SK-N-SH (cell line): ENCODE data around the gene SIAH1. TPM values are rescaled to one million over a fixed set of nuclear protein-coding genes. Genes with fewer than 3 reads are reported as not detected.
"Not testable (repeated sequence)": the region's sequence is repeated elsewhere in the genome, so short reads cannot be mapped to it uniquely, and the experiment has no call there.

ENCODE experiments used
- CTCF ChIA-PET: fragments of 300-600, 350-600 bp; formaldehyde crosslinking; extraction: SDS; loops from one replicate; lab custom pipeline; 2021; lab: Yijun Ruan, JAX
- POLR2A ChIA-PET: fragments of 350-600 bp; sonication (Branson Sonifier 250); formaldehyde crosslinking; extraction: SDS; loops from one replicate; lab custom pipeline; 2020; ENCODE audit warnings: antibody characterized with exemption, inconsistent platforms; lab: Yijun Ruan, JAX
- DNase-seq: peaks from one replicate; pipeline ENCODE4 v3.0.0; 2012
- H2AFZ ChIP-seq: fragments of 200-600 bp; sonication (generic); 2 replicates; pipeline ENCODE4 v1.8.1; 2016; ENCODE audit warnings: antibody characterized with exemption, mild to moderate bottlenecking, low read depth
- H3F3A ChIP-seq: fragments of 200-600 bp; sonication (generic); replicated peaks from 2 replicates; pipeline ENCODE3; 2016; ENCODE audit warnings: antibody characterized with exemption, mild to moderate bottlenecking; ENCODE audit not compliant: insufficient read depth
- H3K27ac ChIP-seq, 2 experiments: fragments of 200-500 bp in 1 of 2; fragments of 200-600 bp in 1 of 2; sonication (Bioruptor generic) in 1 of 2; sonication (generic), shearing (Covaris generic) in 1 of 2; 2 replicates each; pipeline versions ENCODE4 v1.5.1 to v1.6.1; 2014 to 2016; ENCODE audit warnings: low read depth in 2 of 2, inconsistent platforms in 1 of 2, low read length in 1 of 2, mild to moderate bottlenecking in 1 of 2, mixed read lengths in 1 of 2
- H3K27me3 ChIP-seq: fragments of 200-600 bp; sonication (generic), shearing (Covaris generic); 2 replicates; pipeline ENCODE4 v1.6.1; 2016; ENCODE audit warnings: mixed run types; ENCODE audit not compliant: insufficient read depth
- H3K36me3 ChIP-seq, 2 experiments: fragments of 200-500 bp in 1 of 2; fragments of 200-600 bp in 1 of 2; sonication (Bioruptor generic) in 1 of 2; sonication (generic) in 1 of 2; replicated peaks in 1 of 2; 2 replicates each; pipeline versions ENCODE3 to v1.5.1; 2014 to 2016; ENCODE audit warnings: low read length in 1 of 2, mild to moderate bottlenecking in 1 of 2; ENCODE audit not compliant: insufficient read depth in 2 of 2, control insufficient read depth in 1 of 2
- H3K4me1 ChIP-seq, 2 experiments: fragments of 200-500 bp in 1 of 2; fragments of 200-600 bp in 1 of 2; sonication (Bioruptor generic) in 1 of 2; sonication (generic), shearing (Covaris generic) in 1 of 2; 2 replicates each; pipeline versions ENCODE4 v1.5.1 to v1.6.1; 2014 to 2016; ENCODE audit warnings: low read depth in 1 of 2, low read length in 1 of 2, mixed run types in 1 of 2; ENCODE audit not compliant: insufficient read depth in 2 of 2, control insufficient read depth in 1 of 2
- H3K4me2 ChIP-seq: fragments of 200-600 bp; sonication (generic), shearing (Covaris generic); 2 replicates; pipeline ENCODE4 v1.6.1; 2017; ENCODE audit warnings: mixed run types
- H3K4me3 ChIP-seq, 2 experiments: fragments of 200-500 bp in 1 of 2; fragments of 200-600 bp in 1 of 2; sonication (Bioruptor generic) in 1 of 2; sonication (generic), shearing (Covaris generic) in 1 of 2; 2 replicates each; pipeline versions ENCODE4 v1.5.1 to v1.8.1; 2014 to 2016; ENCODE audit warnings: low read depth in 2 of 2, inconsistent platforms in 1 of 2, low read length in 1 of 2, mild to moderate bottlenecking in 1 of 2, mixed read lengths in 1 of 2, moderate library complexity in 1 of 2
- H3K79me2 ChIP-seq: fragments of 200-600 bp; sonication (generic); 2 replicates; pipeline ENCODE4 v1.8.1; 2017; ENCODE audit warnings: mild to moderate bottlenecking; ENCODE audit not compliant: insufficient read depth
- H3K9ac ChIP-seq: fragments of 200-600 bp; sonication (generic); 2 replicates; pipeline ENCODE4 v1.6.1; 2017; ENCODE audit warnings: mixed run types
- H3K9me2 ChIP-seq: fragments of 200-600 bp; sonication (generic); 2 replicates; pipeline ENCODE4 v1.6.1; 2017; ENCODE audit warnings: mixed run types
- H3K9me3 ChIP-seq: fragments of 200-600 bp; sonication (generic); 2 replicates; pipeline ENCODE4 v1.6.1; 2017; ENCODE audit warnings: mixed run types, mild to moderate bottlenecking, moderate library complexity
- H4K20me1 ChIP-seq: fragments of 200-600 bp; sonication (generic); 2 replicates; pipeline ENCODE4 v1.6.1; 2017; ENCODE audit warnings: mild to moderate bottlenecking, mixed run types; ENCODE audit not compliant: insufficient read depth
- CHD2 ChIP-seq: fragments of 150-350 bp; IDR thresholded peaks from 2 replicates; pipeline ENCODE4 v1.6.1; 2018; ENCODE audit warnings: low read length; ENCODE audit not compliant: partially characterized antibody
- CTCF ChIP-seq: fragments of 200-600 bp; sonication (generic); IDR thresholded peaks from 2 replicates; pipeline ENCODE4 v1.6.1; 2017; ENCODE audit warnings: antibody characterized with exemption, mild to moderate bottlenecking, moderate library complexity
- ELF1 ChIP-seq: IDR thresholded peaks from 2 replicates; pipeline ENCODE4 v1.4.0; 2012
- EP300 ChIP-seq, 2 experiments: IDR thresholded peaks; 2 replicates each; pipeline versions ENCODE4 v1.4.0 to v1.6.1; 2012; ENCODE audit warnings: borderline replicate concordance in 1 of 2, low read depth in 1 of 2, low read length in 1 of 2
- FOSL2 ChIP-seq: IDR thresholded peaks from 2 replicates; pipeline ENCODE4 v1.4.0; 2012; ENCODE audit warnings: low read depth, mild to moderate bottlenecking, moderate library complexity, borderline replicate concordance
- FOXJ3 ChIP-seq: sonication (generic); formaldehyde crosslinking; IDR thresholded peaks from 2 replicates; pipeline ENCODE4 v1.5.1; 2020; ENCODE audit warnings: mild to moderate bottlenecking, missing genetic modification reagents
- GABPA ChIP-seq: IDR thresholded peaks from 2 replicates; pipeline ENCODE4 v1.4.0; 2012; ENCODE audit warnings: low read depth, mild to moderate bottlenecking
- GATA2 ChIP-seq: sonication (generic); formaldehyde crosslinking; IDR thresholded peaks from 2 replicates; pipeline ENCODE4 v1.5.0; 2020; ENCODE audit warnings: mild to moderate bottlenecking, missing genetic modification reagents
- MAX ChIP-seq: IDR thresholded peaks from 2 replicates; pipeline ENCODE4 v1.4.0; 2012; ENCODE audit warnings: low read depth
- PBX3 ChIP-seq: IDR thresholded peaks from 2 replicates; pipeline ENCODE4; 2012
- POLR2AphosphoS5 ChIP-seq: IDR thresholded peaks from 2 replicates; pipeline ENCODE4 v1.6.1; 2012; ENCODE audit warnings: low read depth, low read length
- REST ChIP-seq: IDR thresholded peaks from 2 replicates; pipeline ENCODE4 v1.6.1; 2012; ENCODE audit warnings: mild to moderate bottlenecking, low read depth, low read length, moderate library complexity
- RFX5 ChIP-seq: IDR thresholded peaks from 2 replicates; pipeline ENCODE4 v1.6.1; 2012; ENCODE audit warnings: mild to moderate bottlenecking, improper control_type of control experiment, low read length
- RXRA ChIP-seq: IDR thresholded peaks from 2 replicates; pipeline ENCODE4 v1.4.0; 2012; ENCODE audit warnings: low read depth, mild to moderate bottlenecking, borderline replicate concordance
- SIN3A ChIP-seq: IDR thresholded peaks from 2 replicates; pipeline ENCODE4 v1.6.1; 2012; ENCODE audit warnings: low read depth, mild to moderate bottlenecking, low read length, moderate library complexity, borderline replicate concordance
- SMC3 ChIP-seq: IDR thresholded peaks from 2 replicates; pipeline ENCODE4 v1.6.1; 2012; ENCODE audit warnings: low read depth, low read length, improper control_type of control experiment
- TCF12 ChIP-seq: IDR thresholded peaks from 2 replicates; pipeline ENCODE4 v1.4.0; 2012
- USF1 ChIP-seq: IDR thresholded peaks from 2 replicates; pipeline ENCODE4 v1.4.0; 2012; ENCODE audit warnings: low read depth, borderline replicate concordance
- WGBS: methylation state at CpG from one replicate; pipeline ENCODE4 v1.1.6; 2017; ENCODE audit warnings: low lambda C conversion rate; 5-methylcytosine and 5-hydroxymethylcytosine counted together
- polyA plus RNA-seq, 3 experiments: library from polyadenylated mRNA; depleted of rRNA; stranded (reverse); fragments of >200 nt; gene quantifications; 2 replicates each; pipeline ENCODE4 v1.2.3, GENCODE V29; 2012

SIAH1 gene
- polyA plus RNA-seq, 1 of the 3 experiments (the other 2 are of a cell fraction), result 15.4 TPM

GRCh38 chr16:48405153-48405552 lies 19.9 kb upstream of the SIAH1 start:
- H3K4me2 ChIP-seq, result no peak overlapping the region
- H3K27ac ChIP-seq, result no peak overlapping the region
- DNase-seq, result no peak
- H3K79me2 ChIP-seq, result no peaks in the 10 kb centered on the region
- no peak overlapping the region for H3K4me3 ChIP-seq
- WGBS, result 77% methylated on average over 1 of the region's 1 CpG
- TF ChIP-seq CTCF (no peak), SMC3 (no peak), GABPA (no peak), SIN3A (no peak), PBX3 (no peak), RFX5 (no peak), FOXJ3 (CRISPR knock-in tag) (no peak), EP300 (IDR thresholded peaks at IDR 0.05; ENCODE audit: borderline replicate concordance in 1 of 2, low read depth in 1 of 2, low read length in 1 of 2) (no peak), FOSL2 (no peak), POLR2AphosphoS5 (no peak), TCF12 (no peak), MAX (no peak), REST (no peak), ELF1 (no peak), RXRA (no peak), USF1 (no peak), GATA2 (CRISPR knock-in tag) (no peak), CHD2 (no peak)
- H2AFZ ChIP-seq, result no peak overlapping the region
- no peaks in the 10 kb centered on the region for H3K27me3 ChIP-seq
- no peaks in the 10 kb centered on the region for H3K4me1 ChIP-seq
- no peaks in the 10 kb centered on the region for H3K9me3 ChIP-seq
- H3F3A ChIP-seq, result no peaks in the 10 kb centered on the region
- CTCF ChIA-PET, result no interaction called here
- H3K9ac ChIP-seq, result no peak overlapping the region
- H4K20me1 ChIP-seq, result no peaks in the 10 kb centered on the region
- POLR2A ChIA-PET, result no interaction called here
- H3K36me3 ChIP-seq, result no peaks in the 10 kb centered on the region
- no peaks in the 10 kb centered on the region for H3K9me2 ChIP-seq

GRCh38 chr16:48402547-48402946 lies 17.3 kb upstream of the SIAH1 start:
- H3K9me3 ChIP-seq, H3K27ac ChIP-seq, H3K27me3 ChIP-seq, H2AFZ ChIP-seq, H3K79me2 ChIP-seq, H3K36me3 ChIP-seq, DNase-seq, POLR2A ChIA-PET, H4K20me1 ChIP-seq, CTCF ChIA-PET, H3K9ac ChIP-seq, H3K9me2 ChIP-seq, H3K4me2 ChIP-seq, H3F3A ChIP-seq, H3K4me3 ChIP-seq, H3K4me1 ChIP-seq: not testable (repeated sequence)
- WGBS, result 82% methylated on average over 8 of the region's 8 CpGs
